Measurements from ENCODE around the gene ADCK1.
"Not testable (repeated sequence)": the region's sequence is repeated elsewhere in the genome, so short reads cannot be mapped to it uniquely, and the experiment has no call there.

The ADCK1 gene

GRCh38 chr14:77906446-77906845 is 106.5 kb downstream of the ADCK1 start:
- DNase-seq = no peak

GRCh38 chr14:77908847-77909246 is 108.9 kb downstream of the ADCK1 start:
- no peak for DNase-seq

- DNase-seq = no peak
Observed at GRCh38 chr14:77909911-77910310, 110.0 kb downstream of the ADCK1 start.

GRCh38 chr14:77910506-77910905 is 110.6 kb downstream of the ADCK1 start:
- peak; percentile 31 for DNase-seq

- no peak for DNase-seq
Observed at GRCh38 chr14:77911356-77911755, 111.4 kb downstream of the ADCK1 start.

GRCh38 chr14:77912754-77913556 is 113.0 kb downstream of the ADCK1 start:
- DNase-seq = no peak

GRCh38 chr14:77914073-77914721 is 114.3 kb downstream of the ADCK1 start:
- no peak for DNase-seq

- DNase-seq = not testable (repeated sequence)
Observed at GRCh38 chr14:77915390-77915789, 115.5 kb downstream of the ADCK1 start.

- DNase-seq = no peak
Observed at GRCh38 chr14:77917491-77918201, 117.7 kb downstream of the ADCK1 start.

GRCh38 chr14:77918448-77918847 is 118.5 kb downstream of the ADCK1 start:
- DNase-seq = no peak

- DNase-seq = no peak
Observed at GRCh38 chr14:77920312-77920711, 120.4 kb downstream of the ADCK1 start.

GRCh38 chr14:77921818-77922217 is 121.9 kb downstream of the ADCK1 start:
- DNase-seq = no peak

- DNase-seq = no peak
Observed at GRCh38 chr14:77923131-77923936, 123.4 kb downstream of the ADCK1 start.

GRCh38 chr14:77924141-77924948 is 124.4 kb downstream of the ADCK1 start:
- DNase-seq = no peak

- DNase-seq = no peak
Observed at GRCh38 chr14:77926942-77927341, 127.0 kb downstream of the ADCK1 start.

- no peak for DNase-seq
Observed at GRCh38 chr14:77931441-77931840, 131.5 kb downstream of the ADCK1 start.

GRCh38 chr14:77936138-77936639 is 136.3 kb downstream of the ADCK1 start:
- no peak for DNase-seq

- no peak for DNase-seq
Observed at GRCh38 chr14:77947372-77947771, 147.5 kb downstream of the ADCK1 start.

- DNase-seq = no peak
Observed at GRCh38 chr14:77950371-77951063, 150.6 kb downstream of the ADCK1 start.

GRCh38 chr14:77955816-77956484 is 156.0 kb downstream of the ADCK1 start:
- no peak for DNase-seq

- DNase-seq = not testable (repeated sequence)
Observed at GRCh38 chr14:77959686-77960085, 159.8 kb downstream of the ADCK1 start.

Data from DMS153 (cell line).